H1 (cell line): ENCODE data around the gene ITM2B. TPM values are rescaled to one million over a fixed set of nuclear protein-coding genes. Genes with fewer than 3 reads are reported as not detected.

ENCODE experiments used
- NRF1 ChIP-seq: IDR thresholded peaks from 2 replicates; pipeline ENCODE4 v1.6.1; 2011; ENCODE audit warnings: mild to moderate bottlenecking, low read depth, low read length, improper control_type of control experiment
- polyA plus RNA-seq, 7 experiments: library from polyadenylated mRNA; depleted of rRNA in 3 of 7; stranded (reverse) in 5 of 7; unstranded in 2 of 7; fragments of >200 nt in 5 of 7; fragments of 200-250 nt in 2 of 7; gene quantifications; 1 replicate in 5 of 7; 2 replicates in 1 of 7; 4 replicates in 1 of 7; pipeline versions ENCODE4 v1.2.1 to v1.2.3, GENCODE V29; 2011 to 2013; ENCODE audit warnings: missing spikeins in 2 of 7, mixed read lengths in 2 of 7
- total RNA-seq: library from RNA; stranded (reverse); fragmentation: NEBNext Ultra II Directional; extraction: Animal tissue kit (Norgen Biotek cat#: 25700); gene quantifications from 2 replicates; pipeline ENCODE4 v1.2.1, GENCODE V29; 2021

ITM2B gene
- total and polyA plus RNA-seq, 2 of the 8 experiments (the other 6 are each of a cell fraction or from before 2014, with no cell fraction given): 132 to 184 TPM

DNA sequence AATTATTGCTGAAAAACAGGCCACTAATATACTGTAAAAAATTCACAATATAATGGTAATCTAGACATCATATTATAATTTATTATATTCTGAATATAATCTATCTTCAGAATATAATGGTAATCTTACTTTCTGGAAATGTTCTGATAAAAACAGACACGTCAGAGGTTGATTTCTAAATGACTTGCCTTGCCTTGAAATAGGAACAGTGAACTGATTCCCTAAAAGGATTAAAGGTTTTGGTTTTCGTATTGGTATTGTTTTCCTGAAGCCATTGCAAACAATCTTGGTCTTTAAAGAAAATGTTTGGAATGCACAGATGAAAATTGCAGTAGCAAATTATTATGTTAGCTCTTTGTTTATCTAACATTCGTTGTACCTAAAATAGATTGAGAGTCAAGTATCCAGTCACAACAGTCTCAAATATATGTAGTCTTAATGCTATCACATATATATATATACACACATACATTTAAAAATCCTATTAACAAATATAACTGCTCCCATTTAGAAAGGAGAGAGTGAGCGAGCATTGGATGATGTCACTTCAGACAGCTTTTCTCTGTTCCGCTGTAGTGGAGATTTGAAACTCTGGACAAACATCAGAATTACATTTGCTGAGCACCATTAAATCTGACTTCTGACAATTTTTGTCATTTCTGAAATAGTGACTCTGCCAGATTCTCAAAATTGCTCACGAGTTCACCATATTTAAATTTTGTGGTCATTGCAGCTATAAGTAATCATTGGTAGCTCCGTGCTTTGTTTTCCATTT, 1.7 kb downstream of the ITM2B start (continued):
- TF ChIP-seq NRF1: no peak
